ENCODE results near the gene C1orf53. TPM values are rescaled to one million over a fixed set of nuclear protein-coding genes. Genes with fewer than 3 reads are reported as not detected.

The C1orf53 gene
- total and polyA plus RNA-seq, 9 of the 15 experiments (the other 6 are each of a cell fraction or from before 2014, with no cell fraction given) = 0.31 to 3.2 (median 2.3) TPM

- in situ Hi-C loops (cut with MboI) = no loop called here
- TF ChIP-seq CC2D1A (IDR thresholded peaks at IDR 0.05) = no peak
- no peak for TF ChIP-seq ZC3H4 (CRISPR knock-in tag; IDR thresholded peaks at IDR 0.05; ENCODE audit: borderline replicate concordance)
- no peak for TF ChIP-seq NFIX (CRISPR knock-in tag; IDR thresholded peaks at IDR 0.05; ENCODE audit: low read depth)
- no peak for TF ChIP-seq MED1 (CRISPR knock-in tag; IDR thresholded peaks at IDR 0.05; ENCODE audit: borderline replicate concordance)
- TF ChIP-seq POLR3A (IDR thresholded peaks at IDR 0.05; ENCODE audit: borderline replicate concordance, extremely low read depth, insufficient read depth, insufficient read length) = no peak
- TF ChIP-seq ADNP (tag; IDR thresholded peaks at IDR 0.05) = no peak
- TF ChIP-seq NFXL1 (CRISPR knock-in tag; IDR thresholded peaks at IDR 0.05) = no peak
- no peak for TF ChIP-seq KDM1A (IDR thresholded peaks at IDR 0.05)
- TF ChIP-seq XRCC3 (IDR thresholded peaks at IDR 0.05) = no peak
- no peak for TF ChIP-seq BRD4 (IDR thresholded peaks at IDR 0.05)
- TF ChIP-seq, protein P1, sequence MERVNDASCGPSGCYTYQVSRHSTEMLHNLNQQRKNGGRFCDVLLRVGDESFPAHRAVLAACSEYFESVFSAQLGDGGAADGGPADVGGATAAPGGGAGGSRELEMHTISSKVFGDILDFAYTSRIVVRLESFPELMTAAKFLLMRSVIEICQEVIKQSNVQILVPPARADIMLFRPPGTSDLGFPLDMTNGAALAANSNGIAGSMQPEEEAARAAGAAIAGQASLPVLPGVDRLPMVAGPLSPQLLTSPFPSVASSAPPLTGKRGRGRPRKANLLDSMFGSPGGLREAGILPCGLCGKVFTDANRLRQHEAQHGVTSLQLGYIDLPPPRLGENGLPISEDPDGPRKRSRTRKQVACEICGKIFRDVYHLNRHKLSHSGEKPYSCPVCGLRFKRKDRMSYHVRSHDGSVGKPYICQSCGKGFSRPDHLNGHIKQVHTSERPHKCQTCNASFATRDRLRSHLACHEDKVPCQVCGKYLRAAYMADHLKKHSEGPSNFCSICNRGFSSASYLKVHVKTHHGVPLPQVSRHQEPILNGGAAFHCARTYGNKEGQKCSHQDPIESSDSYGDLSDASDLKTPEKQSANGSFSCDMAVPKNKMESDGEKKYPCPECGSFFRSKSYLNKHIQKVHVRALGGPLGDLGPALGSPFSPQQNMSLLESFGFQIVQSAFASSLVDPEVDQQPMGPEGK (CRISPR knock-in tag; IDR thresholded peaks at IDR 0.05; ENCODE audit: borderline replicate concordance) = no peak
- no peak for TF ChIP-seq ZNF449 (CRISPR knock-in tag; IDR thresholded peaks at IDR 0.05)
- no peak for TF ChIP-seq ZNF764 (CRISPR knock-in tag; IDR thresholded peaks at IDR 0.05; ENCODE audit: low read depth)
- TF ChIP-seq ZNF444 (CRISPR knock-in tag; IDR thresholded peaks at IDR 0.05) = no peak
- TF ChIP-seq, protein P2, sequence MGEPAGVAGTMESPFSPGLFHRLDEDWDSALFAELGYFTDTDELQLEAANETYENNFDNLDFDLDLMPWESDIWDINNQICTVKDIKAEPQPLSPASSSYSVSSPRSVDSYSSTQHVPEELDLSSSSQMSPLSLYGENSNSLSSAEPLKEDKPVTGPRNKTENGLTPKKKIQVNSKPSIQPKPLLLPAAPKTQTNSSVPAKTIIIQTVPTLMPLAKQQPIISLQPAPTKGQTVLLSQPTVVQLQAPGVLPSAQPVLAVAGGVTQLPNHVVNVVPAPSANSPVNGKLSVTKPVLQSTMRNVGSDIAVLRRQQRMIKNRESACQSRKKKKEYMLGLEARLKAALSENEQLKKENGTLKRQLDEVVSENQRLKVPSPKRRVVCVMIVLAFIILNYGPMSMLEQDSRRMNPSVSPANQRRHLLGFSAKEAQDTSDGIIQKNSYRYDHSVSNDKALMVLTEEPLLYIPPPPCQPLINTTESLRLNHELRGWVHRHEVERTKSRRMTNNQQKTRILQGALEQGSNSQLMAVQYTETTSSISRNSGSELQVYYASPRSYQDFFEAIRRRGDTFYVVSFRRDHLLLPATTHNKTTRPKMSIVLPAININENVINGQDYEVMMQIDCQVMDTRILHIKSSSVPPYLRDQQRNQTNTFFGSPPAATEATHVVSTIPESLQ (CRISPR knock-in tag; IDR thresholded peaks at IDR 0.05) = no peak
- no peak for TF ChIP-seq SMARCA5 (IDR thresholded peaks at IDR 0.05)
- TF ChIP-seq NFATC3 (IDR thresholded peaks at IDR 0.05) = no peak
- no peaks in the 10 kb centered on the region for H4K20me1 ChIP-seq (replicated peaks; ENCODE audit: control insufficient read depth, insufficient read depth, low read length)
- 40% methylated on average over 31 of the region's 32 CpGs for WGBS (ENCODE audit: insufficient coverage, low coverage, missing lambda C conversion rate)
- ChIA-PET CTCF (ENCODE audit: low intra/inter-chr PET ratio) (no interaction called here), POLR2A (interaction anchor here (0.6 to 1.2 kb wide), 3 partner anchors 10 to 29 kb away, joined by 3 read pairs; partner anchors contain the start of gene C1orf53)
- no peak overlapping the region for H3K4me2 ChIP-seq (ENCODE audit: insufficient read depth, low read length)
- H3K9me1 ChIP-seq (ENCODE audit: control insufficient read depth, insufficient read depth, low read length) = no peaks in the 10 kb centered on the region
- no peak for ATAC-seq
- H3K4me3 ChIP-seq = no peak overlapping the region
- H3K9me3 ChIP-seq (replicated peaks; ENCODE audit: control insufficient read depth, insufficient read depth, low read depth, low read length) = no peaks in the 10 kb centered on the region
- no peak for DNase-seq (ENCODE audit: extremely low read depth in 1 of 4, low spot score in 3 of 4)
- peaks cover 10 to 32% of the 10 kb centered on the region in 2 experiments; a peak in 4 of 5 replicates for H3K4me1 ChIP-seq (replicated peaks in 1 of 2; ENCODE audit: control insufficient read depth in 2 of 2, insufficient read depth in 2 of 2, low read length in 2 of 2)
- no peak overlapping the region for H3K9ac ChIP-seq (ENCODE audit: insufficient read depth in 1 of 2, low read depth in 2 of 2, low read length in 2 of 2)
- no peaks in the 10 kb centered on the region for H3K36me3 ChIP-seq (ENCODE audit: control insufficient read depth, insufficient read depth, low read length)
- BruUV-seq (replicated peaks) = no TSS peak
- H3K79me2 ChIP-seq (ENCODE audit: control insufficient read depth, insufficient read depth, low read length) = no peaks in the 10 kb centered on the region
- no peak overlapping the region for H2AFZ ChIP-seq (ENCODE audit: low read depth, low read length)
- peaks cover 72 to 97% of the 10 kb centered on the region in 2 experiments for H3K27me3 ChIP-seq (ENCODE audit: control insufficient read depth in 2 of 2, insufficient read depth in 2 of 2, low read length in 2 of 2)
- intact Hi-C loops (cut with micrococcal nuclease) = no loop called here
- FAIRE-seq = no peak
- no peak overlapping the region for H3K27ac ChIP-seq (ENCODE audit: extremely low read depth, low read depth, low read length)
Measured at GRCh38 chr1:197912739-197913494, 10.5 kb downstream of the C1orf53 start.
